Measurements from ENCODE around the gene KTN1.

The KTN1 gene

DNA sequence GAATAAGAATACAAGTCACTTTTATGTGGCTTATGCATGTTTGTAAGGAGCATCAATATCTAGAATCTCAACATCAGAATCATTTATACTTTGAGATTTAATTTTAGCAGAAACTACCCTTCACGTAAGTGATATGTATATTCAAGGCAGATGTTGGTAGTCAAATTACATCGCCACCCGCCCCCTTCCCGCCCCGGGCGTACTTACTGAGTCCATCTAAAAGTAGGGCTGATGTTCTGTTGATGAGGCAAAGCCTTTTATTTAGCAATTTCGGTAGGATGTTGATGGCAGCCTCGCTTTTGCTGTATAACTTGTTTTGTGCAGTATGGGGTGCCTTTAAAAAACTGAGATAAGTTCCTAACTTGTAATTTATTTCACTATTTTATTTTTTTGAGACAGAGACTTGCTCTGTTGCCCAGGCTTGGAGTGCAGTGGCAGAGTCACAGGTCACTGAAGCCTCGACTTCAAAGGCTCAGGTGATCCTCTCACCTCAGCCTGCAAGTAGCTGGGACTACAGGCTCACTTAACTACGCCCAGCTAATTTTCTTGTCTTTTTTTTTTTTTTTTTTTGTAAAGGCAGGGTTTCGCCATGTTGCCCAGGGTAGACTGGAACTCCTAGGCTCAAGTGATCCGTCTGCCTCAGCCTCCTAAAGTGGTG is 30.8 kb downstream of the KTN1 start:
- no peak for DNase-seq

DNA sequence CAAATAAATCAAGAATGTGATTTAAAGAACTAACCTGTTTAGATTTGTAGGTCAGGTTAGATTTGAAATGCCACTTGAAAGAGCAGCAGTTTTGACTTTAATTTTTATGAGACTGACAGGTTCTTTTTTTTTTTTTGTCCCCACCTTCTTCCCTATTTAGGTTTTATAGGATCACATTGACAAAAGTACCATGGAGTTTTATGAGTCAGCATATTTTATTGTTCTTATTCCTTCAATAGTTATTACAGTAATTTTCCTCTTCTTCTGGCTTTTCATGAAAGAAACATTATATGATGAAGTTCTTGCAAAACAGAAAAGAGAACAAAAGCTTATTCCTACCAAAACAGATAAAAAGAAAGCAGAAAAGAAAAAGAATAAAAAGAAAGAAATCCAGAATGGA is 31.9 kb downstream of the KTN1 start:
- DNase-seq = no peak

DNA sequence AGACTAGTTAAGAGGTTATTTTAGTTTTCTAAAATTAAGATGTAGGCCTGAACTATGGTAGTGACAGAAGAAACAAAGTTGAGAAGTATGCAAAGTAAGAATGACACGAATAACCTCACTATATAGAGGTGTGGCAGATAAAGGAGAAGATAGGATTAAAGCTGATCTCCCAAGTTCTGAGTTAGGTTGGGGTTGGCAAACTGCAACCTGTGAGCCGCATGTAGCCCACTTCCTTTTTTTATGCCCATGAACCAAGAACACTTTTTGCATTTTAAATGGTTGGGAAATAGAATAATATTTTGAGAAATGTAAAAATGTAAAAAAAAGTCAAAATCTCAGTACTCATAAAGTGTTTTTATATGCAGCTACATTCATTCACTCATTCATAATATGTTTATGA is 34.3 kb downstream of the KTN1 start:
- DNase-seq = no peak

DNA sequence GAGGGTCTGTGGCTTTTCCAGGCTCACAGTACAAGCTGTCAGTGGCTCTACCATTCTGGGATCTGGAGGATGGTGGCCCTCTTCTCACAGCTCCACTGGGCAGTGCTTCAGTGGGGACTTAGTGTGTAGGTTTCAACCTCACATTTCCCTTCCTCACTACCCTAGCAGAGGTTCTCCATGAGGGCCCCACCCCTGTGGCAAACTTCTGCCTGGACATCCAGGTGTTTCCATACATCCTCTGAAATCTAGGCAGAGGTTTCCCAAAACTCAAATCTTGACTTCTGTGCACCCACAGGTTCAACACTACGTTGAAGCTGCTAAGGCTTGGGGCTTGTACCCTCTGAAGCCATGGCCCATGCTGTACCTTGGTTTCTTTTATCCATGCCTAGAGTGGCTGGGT is 40.3 kb downstream of the KTN1 start:
- DNase-seq = no peak

DNA sequence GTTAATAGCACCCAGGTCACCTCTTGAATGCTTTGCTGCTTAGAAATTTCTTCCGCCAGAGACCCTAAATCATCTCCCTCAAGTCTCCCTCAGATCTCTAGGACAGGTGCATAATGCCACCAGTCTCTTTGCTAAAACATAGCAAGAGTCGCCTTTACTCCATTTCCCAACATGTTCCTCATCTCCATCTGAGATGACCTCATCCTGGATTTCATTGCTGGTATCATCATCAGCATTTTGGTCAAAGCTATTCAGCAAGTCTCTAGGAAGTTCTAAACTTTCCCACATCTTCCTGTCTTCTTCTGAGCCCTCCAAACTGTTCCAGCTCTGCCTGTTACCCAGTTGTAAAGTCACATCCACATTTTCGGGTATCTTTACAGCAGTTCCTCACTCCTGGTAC is 41.0 kb downstream of the KTN1 start:
- no peak for DNase-seq

DNA sequence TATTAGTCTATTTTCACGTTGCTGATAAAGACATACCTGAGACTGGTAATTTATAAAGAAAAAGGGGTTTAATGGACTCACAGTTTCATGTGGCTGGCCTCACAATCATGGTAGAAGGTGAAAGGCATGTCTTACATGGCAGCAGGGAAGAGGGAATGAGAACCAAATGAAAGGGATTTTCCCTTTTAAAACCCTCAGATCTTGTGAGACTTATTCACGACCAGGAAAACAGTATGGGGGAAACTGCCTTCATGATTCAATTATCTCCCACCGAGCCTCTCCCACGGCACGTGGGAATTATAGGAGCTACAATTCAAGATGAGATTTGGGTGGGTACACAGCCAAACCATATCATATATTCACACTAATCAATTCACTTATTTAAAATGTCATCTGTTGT is 41.4 kb downstream of the KTN1 start:
- DNase-seq = no peak

DNA sequence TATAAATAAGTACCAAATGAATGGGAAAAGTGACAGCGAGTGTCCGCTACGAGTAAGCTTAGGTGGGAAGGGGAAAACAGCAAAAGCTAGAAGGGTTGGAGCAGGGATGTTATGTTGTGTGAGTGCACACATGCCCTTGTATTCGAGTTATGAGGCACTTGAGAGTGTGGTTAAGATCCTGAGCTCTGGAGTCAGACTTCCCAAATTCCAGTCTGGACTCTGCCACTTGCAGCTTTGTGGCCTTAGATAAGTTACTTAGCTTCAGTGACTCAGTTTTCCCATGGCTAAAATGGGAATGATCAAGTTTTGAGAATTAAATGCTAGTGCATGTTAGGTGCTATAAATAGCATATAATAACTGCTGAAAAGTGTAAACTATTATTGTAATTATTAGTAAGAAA is 44.9 kb downstream of the KTN1 start:
- DNase-seq = no peak

DNA sequence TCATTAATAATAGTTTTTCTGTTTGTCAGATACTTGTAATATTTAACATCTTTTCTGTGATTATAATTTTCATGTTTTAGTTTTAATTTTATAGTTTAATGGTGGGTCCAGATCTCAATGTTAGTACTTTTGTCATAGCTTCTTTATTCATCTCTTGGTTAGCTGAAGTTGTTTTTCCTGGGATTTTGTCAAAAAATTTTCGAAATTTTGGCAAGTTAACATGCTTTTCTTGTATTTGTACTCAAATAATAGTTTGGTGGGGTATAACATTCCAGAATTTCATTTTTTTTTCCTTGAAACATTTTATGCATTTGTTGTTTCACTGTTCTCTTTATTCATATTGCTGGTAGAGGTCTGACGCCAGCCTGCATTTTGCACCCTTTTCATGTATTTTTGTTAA is 45.5 kb downstream of the KTN1 start:
- no peak for DNase-seq

DNA sequence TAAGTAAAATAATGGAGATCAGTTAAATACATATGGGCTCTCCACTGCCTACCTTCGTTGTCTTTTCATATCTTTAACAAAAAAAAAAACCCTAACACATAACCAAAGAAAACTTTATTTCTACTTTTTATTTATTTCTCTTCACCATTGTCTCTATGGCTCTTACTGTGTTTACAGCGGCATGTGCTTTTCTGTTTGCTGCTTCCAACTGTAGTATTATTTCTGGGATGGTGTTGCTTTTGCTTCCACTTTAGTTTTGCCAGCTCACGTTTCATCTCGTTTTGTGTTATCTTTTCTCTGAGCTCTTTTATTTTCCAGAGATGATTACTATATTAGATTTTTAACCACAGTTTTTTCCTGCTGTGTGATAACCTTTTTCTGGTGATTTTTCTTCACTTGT is 46.1 kb downstream of the KTN1 start:
- no peak for DNase-seq

DNA sequence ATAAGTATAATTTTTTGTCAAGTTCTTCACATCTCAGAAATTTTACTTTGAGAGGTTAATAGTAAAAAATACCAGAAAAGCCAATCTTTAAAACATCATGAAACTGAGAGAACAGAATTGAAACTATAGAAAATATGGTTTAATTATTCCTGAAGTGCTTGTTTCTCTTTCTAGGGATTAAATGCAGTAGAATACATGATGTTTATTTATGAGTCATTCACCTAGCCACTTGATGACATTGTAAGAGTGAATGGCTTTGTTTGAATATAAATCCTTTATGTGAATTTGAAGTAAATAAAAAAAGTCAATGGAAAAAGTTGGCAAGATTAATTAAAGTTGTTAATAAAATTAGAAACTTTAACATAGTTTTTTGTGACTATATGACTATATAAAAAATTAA is 48.4 kb downstream of the KTN1 start:
- DNase-seq = no peak

DNA sequence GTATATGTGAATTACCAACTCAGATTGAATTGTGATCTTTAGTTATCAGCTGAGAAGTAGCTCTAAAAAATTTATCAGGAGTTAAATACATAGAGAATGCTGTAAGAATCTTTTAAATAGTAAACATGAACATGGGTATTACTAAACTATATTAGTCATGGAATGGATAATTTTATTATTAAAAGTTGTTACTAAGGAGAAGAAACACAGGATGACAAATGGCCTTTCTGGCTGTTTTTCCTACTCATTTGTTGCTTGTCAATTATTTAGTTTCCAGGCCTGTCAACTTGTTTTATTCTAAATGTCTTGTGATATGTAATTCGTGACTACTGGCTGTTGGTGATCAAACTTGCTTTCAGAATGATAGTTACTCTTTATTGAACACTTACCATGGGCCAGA is 58.7 kb downstream of the KTN1 start:
- DNase-seq = no peak

DNA sequence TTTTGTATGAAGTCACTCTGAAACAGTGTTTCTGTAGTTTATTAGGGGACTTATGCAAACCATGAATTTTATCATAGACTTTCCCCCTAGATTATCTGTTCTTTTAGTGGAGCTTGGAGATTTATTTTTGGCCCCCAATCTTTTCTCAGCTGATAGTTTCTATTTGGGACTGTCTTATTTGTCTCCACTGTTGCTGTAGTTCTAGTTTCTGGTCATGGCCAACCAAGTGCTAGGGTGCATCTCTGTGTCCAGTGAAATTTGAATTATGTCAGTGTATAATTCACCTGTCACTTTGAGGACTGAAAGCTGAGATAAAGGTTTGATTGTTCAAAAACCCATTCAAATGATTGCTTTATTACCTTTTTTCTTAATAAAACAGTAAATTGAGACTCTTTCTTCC is 61.3 kb downstream of the KTN1 start:
- no peak for DNase-seq

DNA sequence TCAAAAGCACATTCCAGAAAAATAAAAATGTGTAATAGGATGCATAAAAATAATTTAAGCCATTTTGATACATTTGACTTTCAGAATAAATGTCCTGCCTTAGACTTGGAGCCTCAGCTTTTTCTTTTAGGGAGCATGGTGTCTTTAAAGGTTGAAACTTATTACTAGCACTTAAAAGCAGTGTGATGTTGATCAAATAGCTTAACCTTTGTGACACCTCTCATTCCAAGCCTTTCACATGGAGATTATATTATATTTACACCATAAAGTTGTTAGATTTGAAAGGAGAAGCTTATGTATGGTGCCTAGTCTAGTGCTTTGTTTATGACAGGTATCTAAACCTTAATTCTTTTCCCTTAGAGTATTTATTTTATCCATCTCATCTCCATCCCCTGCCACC is 61.9 kb downstream of the KTN1 start:
- DNase-seq = no peak

DNA sequence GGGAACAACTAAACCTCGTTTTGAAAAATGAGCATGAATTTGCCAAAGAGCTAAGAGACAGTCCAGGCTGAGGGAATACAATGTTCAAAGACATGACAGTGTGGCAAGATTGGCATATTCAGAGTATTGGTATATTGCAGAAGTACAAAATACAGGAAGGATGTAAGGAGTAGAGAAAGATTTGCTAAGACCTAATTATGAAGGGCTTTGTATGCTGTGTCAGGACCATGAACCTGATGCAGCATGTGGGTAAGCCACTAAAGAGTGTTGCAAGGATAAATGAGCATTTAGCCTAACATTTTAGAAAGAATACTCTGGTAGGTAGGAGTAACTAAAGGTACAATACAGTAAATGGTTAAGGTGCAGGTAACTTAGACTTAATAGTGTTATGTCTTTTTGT is 65.1 kb downstream of the KTN1 start:
- DNase-seq = no peak

DNA sequence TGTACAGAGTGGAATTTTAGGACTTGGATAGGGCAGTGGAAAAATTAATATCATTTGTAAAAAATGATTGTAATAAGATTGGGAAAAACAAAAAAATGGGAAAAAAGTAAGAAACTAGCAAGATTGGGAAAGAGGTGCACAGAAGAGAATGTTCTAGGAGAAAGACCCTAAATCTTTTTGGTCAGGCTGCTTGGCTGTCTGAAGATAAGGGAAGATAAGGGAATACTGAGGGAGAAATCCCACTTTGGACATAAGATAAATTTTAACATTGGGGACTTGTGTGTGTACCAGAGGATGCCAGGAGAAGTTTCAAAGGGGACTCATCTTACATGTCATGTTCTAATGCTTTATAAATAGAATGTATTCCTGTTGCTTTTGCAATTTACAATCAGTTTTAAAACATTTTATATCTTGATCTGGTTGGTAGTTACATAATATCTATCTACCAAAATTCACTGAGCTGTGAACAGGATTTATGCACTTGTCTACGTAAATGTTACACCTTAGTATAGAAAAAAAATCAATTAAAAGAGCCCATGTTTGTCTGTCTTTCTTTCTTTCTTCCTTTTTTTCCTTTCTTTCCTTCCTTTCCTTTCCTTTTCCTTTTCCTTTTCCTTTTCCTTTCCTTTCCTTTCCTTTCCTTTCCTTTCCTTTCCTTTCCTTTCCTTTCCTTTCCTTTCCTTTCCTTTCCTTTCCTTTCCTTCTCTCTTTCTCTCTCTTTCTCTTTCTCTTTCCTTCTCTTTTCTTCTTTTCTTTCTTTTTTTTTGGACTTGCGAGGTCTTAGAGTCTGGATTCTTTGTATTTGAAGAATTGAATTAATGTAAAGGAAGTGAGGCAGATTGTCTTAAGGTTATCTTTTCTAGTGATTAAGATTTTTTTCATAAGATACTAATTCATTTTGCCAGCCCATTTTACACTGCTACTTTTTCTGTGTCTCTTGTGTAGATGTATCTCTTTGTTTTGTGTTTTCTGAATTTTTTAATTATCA is 66.1 kb downstream of the KTN1 start:
- no peak for DNase-seq

DNA sequence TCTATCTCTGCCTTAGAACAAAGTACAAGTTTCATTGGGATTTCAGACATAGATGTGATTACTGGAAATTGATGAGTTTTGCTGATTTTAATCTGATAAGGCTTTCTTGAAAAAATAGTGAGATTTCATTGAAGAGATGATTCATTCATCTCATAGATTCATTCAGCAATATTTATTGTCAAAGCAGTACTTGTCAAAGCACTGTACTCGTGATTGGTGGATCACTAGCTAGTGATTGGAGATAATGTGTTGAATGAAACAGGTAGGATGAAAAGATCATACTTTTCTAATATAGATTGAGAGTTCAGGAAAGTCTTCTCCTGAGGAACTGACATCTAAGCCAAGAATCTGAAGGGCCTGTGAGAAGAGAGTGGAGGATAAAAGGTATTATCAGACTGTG is 71.0 kb downstream of the KTN1 start:
- no peak for DNase-seq

DNA sequence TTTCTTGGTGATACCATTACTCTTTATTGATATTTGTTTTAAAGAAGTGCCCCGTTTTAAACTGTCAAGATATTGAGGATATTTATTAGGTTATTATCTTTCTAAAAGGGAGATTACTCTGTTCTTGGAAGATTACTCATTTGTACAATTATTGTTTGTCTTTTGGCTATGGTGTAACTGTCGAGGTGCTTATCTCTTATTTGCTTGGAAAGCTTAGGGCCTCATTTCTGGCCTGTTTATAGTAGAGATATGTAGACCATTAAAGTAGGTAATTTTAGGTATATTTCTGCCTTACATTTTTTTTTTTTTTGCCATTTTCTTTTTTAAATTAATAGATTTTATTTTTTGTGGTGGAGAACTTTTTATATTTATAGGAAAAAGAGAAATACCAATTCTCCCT is 74.2 kb downstream of the KTN1 start:
- no peak for DNase-seq

DNA sequence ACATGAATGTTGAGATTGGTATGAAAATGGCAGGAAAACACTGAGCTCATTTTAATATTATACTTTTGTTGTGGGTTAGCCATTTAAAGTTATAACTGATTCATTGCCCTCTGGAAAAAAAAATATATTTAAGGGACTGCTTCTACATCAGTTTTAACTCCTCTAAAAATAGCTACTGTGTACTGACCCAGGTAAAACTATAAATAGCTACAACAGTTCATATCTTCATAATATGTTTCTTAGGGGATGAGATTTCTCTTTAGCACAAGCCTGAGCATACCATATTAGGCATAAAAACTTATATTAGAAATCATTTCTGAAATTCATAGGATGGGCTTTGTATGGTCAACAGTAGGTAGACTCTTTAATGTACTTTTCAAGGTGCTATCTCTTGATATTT is 81.0 kb downstream of the KTN1 start:
- DNase-seq = no peak

DNA sequence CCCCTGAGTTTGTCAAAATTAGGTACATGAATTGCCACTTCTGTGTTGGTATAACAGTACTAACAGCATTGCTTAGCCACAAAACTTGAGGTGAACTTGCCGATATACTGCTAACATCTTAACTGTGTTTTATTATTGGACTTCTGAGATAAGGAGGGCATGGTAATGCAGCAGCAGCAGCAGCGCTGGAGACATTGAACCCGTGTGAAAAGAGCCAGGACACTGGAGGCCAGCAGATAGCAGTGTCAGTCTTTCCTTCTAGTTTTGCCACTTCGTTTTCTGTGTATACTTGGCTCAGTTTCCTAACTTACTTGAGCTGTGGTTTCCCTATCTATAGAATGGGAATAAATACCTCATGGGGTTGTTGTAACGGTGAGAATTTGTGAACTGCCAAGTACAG is 82.7 kb downstream of the KTN1 start:
- no peak for DNase-seq

DNA sequence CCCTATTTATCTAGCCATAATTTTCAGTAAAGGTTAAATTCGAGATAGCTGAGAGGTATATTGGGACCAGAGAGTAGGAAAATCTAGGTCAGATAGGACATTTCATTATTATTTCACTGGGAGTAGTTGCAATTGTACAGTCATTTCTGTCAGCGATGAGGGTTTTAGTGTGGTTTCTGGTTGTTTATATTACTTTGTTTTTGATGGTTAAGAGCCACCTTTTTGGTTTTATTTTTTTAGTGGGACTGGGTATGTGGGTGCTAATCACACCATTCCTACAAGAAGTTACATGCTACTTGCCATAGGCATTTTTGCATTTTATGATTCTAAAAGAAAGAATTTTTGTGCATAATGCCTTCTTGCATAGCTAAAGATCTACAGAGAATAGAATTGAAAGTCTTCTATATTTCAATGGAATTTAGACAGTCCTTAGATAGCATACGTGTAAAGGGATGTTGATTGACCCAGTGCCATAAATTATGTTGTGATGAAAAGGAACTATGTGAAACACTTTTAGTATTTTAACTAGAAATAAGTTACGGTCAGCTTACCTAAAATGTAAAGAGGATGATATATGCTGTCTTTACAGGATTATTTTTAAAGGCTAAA is 85.2 kb downstream of the KTN1 start:
- DNase-seq = no peak

DNA sequence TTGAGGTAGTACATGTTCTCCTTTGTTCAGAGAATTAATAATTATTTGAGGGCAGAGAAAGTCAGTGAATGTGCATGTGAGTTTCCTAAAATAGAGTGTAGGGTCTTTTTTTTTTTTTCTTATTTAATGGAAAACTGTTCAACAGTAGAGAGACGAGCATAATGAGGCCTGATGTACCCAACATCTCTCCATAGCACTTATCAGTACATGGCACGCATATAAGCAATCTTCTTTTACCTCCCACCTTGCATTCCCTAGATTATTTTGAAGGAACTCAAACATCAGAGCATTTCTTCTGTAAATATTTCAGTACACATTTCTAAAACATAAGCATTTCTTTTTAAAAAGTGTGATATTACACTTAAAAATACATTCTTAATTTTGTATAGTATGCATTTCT is 87.8 kb downstream of the KTN1 start:
- DNase-seq = no peak

DNA sequence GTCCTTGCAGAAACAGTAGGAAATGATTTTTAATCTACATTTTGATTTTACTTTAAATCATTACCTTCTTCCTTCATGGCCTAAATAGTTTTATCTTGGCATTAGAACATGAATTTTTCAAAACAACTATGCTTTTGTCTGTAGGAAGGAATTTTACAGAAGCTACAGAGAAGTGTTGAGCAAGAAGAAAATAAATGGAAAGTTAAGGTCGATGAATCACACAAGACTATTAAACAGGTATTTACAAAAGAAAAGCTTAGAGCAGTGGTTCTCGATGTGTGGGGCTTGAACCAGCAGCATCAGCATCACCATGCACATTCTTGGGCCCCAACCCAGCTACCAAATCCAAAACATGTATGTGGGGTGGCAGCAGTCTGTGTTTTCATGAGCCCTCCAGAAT is 91.6 kb downstream of the KTN1 start:
- DNase-seq = no peak

DNA sequence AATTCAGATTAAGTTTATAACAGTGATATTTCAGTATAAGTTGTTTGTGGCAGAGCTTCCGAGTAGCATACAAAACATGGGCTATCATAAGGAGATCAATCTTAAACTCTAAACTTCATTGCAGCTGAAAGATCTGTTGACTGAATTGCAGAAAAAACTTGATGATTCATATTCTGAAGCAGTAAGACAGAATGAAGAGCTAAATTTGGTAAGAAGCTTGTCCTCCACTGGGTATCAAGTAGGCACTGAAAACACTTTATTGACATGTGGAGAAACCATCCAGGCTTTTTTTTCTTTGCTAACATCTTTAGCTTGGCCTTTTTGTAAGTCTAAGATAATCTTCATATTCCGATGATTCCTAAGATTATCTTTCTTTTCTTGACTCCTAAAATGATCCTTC is 93.0 kb downstream of the KTN1 start:
- DNase-seq = no peak

DNA sequence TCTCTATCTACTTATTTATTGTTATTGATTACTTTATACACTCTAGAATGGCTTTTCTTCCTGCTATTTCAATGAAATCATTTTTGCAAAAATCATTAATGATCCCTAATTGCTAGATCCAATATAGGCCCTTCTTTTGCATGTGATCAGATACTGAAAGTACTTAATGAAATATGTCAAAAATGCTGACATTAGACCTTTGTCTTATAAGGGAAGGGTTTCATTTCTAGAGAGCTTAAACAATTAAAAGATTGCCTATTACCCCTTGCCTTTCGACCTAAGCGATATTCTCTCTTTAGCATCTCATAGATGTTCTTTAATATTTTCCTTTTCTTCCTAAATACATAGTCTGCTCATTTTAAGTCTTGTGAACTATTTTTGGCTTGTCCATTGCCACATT is 101.1 kb downstream of the KTN1 start:
- DNase-seq = no peak
